ENCODE results near the gene COL11A1. TPM values are rescaled to one million over a fixed set of nuclear protein-coding genes. Genes with fewer than 3 reads are reported as not detected.

The COL11A1 gene
- polyA plus RNA-seq, 1 of the 3 experiments (the other 2 are of a cell fraction): 0.13 TPM

DNA sequence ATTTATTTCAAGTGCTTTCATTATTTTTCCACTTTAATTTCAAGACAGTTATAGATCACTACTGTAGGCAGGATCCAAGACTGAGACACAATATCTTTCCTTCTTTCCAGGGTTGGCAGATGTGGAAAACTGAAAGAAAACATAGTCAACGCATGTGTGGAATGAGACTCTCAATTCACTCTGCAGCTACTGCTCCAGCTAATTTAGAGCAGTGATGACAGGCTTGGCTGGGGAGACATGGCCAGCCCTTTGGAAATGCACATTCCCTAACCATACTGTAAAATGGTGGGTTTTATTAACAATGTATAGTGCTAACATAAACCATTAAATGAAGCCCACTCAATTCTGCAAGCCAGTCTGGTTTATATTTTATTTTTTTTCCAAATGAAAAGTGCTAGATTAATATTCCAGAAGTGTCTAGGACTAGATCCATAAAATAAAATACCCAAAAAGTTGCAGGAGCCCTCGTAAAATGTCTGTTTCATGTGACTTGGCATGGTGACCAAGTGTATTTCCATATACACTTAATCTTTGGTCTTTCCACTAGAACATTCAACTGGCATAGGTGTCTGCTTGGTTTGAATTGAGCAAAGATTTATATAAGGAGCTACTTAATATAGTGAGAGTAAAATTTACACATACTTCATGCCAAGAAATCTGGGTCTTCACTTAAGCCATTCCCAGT lies 32.9 kb downstream of the COL11A1 start:
- H3K9ac ChIP-seq: no peak overlapping the region
- CTCF ChIA-PET: interaction anchor here (0.6 to 0.7 kb wide), 2 partner anchors 28 to 31 kb away, joined by 3 read pairs; no protein-coding TSS in a partner anchor
- POLR2A ChIA-PET: no interaction called here

DNA sequence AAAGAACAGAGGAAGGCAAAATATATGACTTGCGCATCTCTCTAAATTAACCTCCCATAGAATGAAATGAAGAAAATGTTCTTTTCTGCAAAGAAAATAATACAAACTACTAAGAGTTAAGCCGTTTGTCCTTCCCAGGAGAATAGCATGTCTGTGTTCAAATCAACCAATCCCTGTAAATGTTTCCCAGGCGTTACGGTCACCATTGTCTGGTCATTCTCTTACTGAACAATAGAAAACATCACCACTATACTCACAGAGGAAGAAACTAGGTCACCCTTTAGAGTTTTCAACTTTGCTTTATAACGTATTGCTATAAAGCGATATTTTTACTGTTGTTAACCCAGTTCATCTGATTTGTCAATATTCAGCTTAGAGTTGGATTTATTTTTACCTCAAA lies 34.1 kb downstream of the COL11A1 start:
- Histone ChIP-seq H3K4me2 (no peak overlapping the region), H3K9ac (no peak overlapping the region), H3K27ac (ENCODE audit: low read depth in 2 of 2, low read length in 1 of 2) (no peak overlapping the region), H3K9me3 (no peaks in the 10 kb centered on the region), H3K9me2 (no peaks in the 10 kb centered on the region), H3K79me2 (ENCODE audit: insufficient read depth) (no peaks in the 10 kb centered on the region), H4K20me1 (ENCODE audit: insufficient read depth) (no peaks in the 10 kb centered on the region), H3K4me1 (ENCODE audit: control insufficient read depth in 1 of 2, insufficient read depth in 2 of 2, low read depth in 1 of 2, low read length in 1 of 2) (no peaks in the 10 kb centered on the region), H3F3A (replicated peaks; ENCODE audit: insufficient read depth) (no peaks in the 10 kb centered on the region), H3K36me3 (replicated peaks in 1 of 2; ENCODE audit: control insufficient read depth in 1 of 2, insufficient read depth in 2 of 2, low read length in 1 of 2) (no peaks in the 10 kb centered on the region), H3K4me3 (ENCODE audit: low read depth in 2 of 2, low read length in 1 of 2) (no peak overlapping the region), H3K27me3 (ENCODE audit: insufficient read depth) (no peaks in the 10 kb centered on the region), H2AFZ (ENCODE audit: low read depth) (peak overlapping the region; percentile 35; the same call in 1 of the 2 replicates)
- TF ChIP-seq ELF1 (IDR thresholded peaks at IDR 0.05): no peak
- TF ChIP-seq POLR2AphosphoS5 (IDR thresholded peaks at IDR 0.05; ENCODE audit: low read depth, low read length): no peak
- no peak for TF ChIP-seq JUND (IDR thresholded peaks at IDR 0.05)
- no peak for TF ChIP-seq RCOR1 (IDR thresholded peaks at IDR 0.05; ENCODE audit: low read length)
- TF ChIP-seq, protein P1, sequence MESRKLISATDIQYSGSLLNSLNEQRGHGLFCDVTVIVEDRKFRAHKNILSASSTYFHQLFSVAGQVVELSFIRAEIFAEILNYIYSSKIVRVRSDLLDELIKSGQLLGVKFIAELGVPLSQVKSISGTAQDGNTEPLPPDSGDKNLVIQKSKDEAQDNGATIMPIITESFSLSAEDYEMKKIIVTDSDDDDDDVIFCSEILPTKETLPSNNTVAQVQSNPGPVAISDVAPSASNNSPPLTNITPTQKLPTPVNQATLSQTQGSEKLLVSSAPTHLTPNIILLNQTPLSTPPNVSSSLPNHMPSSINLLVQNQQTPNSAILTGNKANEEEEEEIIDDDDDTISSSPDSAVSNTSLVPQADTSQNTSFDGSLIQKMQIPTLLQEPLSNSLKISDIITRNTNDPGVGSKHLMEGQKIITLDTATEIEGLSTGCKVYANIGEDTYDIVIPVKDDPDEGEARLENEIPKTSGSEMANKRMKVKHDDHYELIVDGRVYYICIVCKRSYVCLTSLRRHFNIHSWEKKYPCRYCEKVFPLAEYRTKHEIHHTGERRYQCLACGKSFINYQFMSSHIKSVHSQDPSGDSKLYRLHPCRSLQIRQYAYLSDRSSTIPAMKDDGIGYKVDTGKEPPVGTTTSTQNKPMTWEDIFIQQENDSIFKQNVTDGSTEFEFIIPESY (IDR thresholded peaks at IDR 0.05; ENCODE audit: borderline replicate concordance, low read depth): no peak
- no peak for TF ChIP-seq FOXM1 (IDR thresholded peaks at IDR 0.05; ENCODE audit: low read depth)
- TF ChIP-seq, protein P2, sequence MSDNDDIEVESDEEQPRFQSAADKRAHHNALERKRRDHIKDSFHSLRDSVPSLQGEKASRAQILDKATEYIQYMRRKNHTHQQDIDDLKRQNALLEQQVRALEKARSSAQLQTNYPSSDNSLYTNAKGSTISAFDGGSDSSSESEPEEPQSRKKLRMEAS (IDR thresholded peaks at IDR 0.05; ENCODE audit: low read depth): no peak
- TF ChIP-seq, protein P3, sequence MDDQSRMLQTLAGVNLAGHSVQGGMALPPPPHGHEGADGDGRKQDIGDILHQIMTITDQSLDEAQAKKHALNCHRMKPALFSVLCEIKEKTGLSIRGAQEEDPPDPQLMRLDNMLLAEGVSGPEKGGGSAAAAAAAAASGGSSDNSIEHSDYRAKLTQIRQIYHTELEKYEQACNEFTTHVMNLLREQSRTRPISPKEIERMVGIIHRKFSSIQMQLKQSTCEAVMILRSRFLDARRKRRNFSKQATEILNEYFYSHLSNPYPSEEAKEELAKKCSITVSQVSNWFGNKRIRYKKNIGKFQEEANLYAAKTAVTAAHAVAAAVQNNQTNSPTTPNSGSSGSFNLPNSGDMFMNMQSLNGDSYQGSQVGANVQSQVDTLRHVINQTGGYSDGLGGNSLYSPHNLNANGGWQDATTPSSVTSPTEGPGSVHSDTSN (IDR thresholded peaks at IDR 0.05): no peak
- no peak for TF ChIP-seq EZH2phosphoT487 (IDR thresholded peaks at IDR 0.05; ENCODE audit: borderline replicate concordance, low read depth)
- no peak for TF ChIP-seq TCF12 (IDR thresholded peaks at IDR 0.05)
- TF ChIP-seq, protein P4, sequence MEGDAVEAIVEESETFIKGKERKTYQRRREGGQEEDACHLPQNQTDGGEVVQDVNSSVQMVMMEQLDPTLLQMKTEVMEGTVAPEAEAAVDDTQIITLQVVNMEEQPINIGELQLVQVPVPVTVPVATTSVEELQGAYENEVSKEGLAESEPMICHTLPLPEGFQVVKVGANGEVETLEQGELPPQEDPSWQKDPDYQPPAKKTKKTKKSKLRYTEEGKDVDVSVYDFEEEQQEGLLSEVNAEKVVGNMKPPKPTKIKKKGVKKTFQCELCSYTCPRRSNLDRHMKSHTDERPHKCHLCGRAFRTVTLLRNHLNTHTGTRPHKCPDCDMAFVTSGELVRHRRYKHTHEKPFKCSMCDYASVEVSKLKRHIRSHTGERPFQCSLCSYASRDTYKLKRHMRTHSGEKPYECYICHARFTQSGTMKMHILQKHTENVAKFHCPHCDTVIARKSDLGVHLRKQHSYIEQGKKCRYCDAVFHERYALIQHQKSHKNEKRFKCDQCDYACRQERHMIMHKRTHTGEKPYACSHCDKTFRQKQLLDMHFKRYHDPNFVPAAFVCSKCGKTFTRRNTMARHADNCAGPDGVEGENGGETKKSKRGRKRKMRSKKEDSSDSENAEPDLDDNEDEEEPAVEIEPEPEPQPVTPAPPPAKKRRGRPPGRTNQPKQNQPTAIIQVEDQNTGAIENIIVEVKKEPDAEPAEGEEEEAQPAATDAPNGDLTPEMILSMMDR (IDR thresholded peaks at IDR 0.05): no peak
- no peak for TF ChIP-seq MXI1 (IDR thresholded peaks at IDR 0.05; ENCODE audit: low read depth, low read length)
- no peak for TF ChIP-seq NRF1 (IDR thresholded peaks at IDR 0.05; ENCODE audit: low read depth, low read length)
- CTCF ChIA-PET: no interaction called here
- WGBS (ENCODE audit: low lambda C conversion rate): 84% methylated on average over 6 of the region's 6 CpGs
- DNase-seq: no peak
- POLR2A ChIA-PET: no interaction called here

More for the DNA sequence above, 32.9 kb downstream of the COL11A1 start:
- Histone ChIP-seq H3K27me3 (ENCODE audit: insufficient read depth) (no peaks in the 10 kb centered on the region), H3K4me1 (ENCODE audit: control insufficient read depth in 1 of 2, insufficient read depth in 2 of 2, low read depth in 1 of 2, low read length in 1 of 2) (no peaks in the 10 kb centered on the region), H3K9me3 (no peaks in the 10 kb centered on the region), H3K79me2 (ENCODE audit: insufficient read depth) (no peaks in the 10 kb centered on the region), H3K4me2 (no peak overlapping the region), H3K4me3 (ENCODE audit: low read depth in 2 of 2, low read length in 1 of 2) (no peak overlapping the region), H3K9me2 (no peaks in the 10 kb centered on the region), H3F3A (replicated peaks; ENCODE audit: insufficient read depth) (no peaks in the 10 kb centered on the region), H2AFZ (ENCODE audit: low read depth) (no peak overlapping the region), H3K36me3 (replicated peaks in 1 of 2; ENCODE audit: control insufficient read depth in 1 of 2, insufficient read depth in 2 of 2, low read length in 1 of 2) (no peaks in the 10 kb centered on the region), H4K20me1 (ENCODE audit: insufficient read depth) (no peaks in the 10 kb centered on the region), H3K27ac (ENCODE audit: low read depth in 2 of 2, low read length in 1 of 2) (no peak overlapping the region)
- no peak for DNase-seq
- TF ChIP-seq MXI1 (IDR thresholded peaks at IDR 0.05; ENCODE audit: low read depth, low read length): no peak
- TF ChIP-seq NFIC (IDR thresholded peaks at IDR 0.05; ENCODE audit: borderline replicate concordance): no peak
- no peak for TF ChIP-seq YY1 (IDR thresholded peaks at IDR 0.05; ENCODE audit: low read depth)
- TF ChIP-seq RCOR1 (IDR thresholded peaks at IDR 0.05; ENCODE audit: low read length): no peak
- WGBS (ENCODE audit: low lambda C conversion rate): 65% methylated on average over 2 of the region's 2 CpGs
